H1 (cell line): ENCODE measurements around the gene CHI3L2. TPM values are rescaled to one million over a fixed set of nuclear protein-coding genes. Genes with fewer than 3 reads are reported as not detected.

ENCODE experiments used
- CTCF ChIA-PET: fragments of 300-600 bp; sonication (Branson Sonifier 250); formaldehyde crosslinking; loops from one replicate; lab custom pipeline; 2021; ENCODE audit not compliant: partially characterized antibody; lab: Charles Lee
- POLR2A ChIA-PET: fragments of 300-600 bp; sonication (Branson Sonifier 250); formaldehyde crosslinking; loops from one replicate; lab custom pipeline; 2021; ENCODE audit warnings: inconsistent platforms; ENCODE audit not compliant: partially characterized antibody; lab: Charles Lee
- DNase-seq, 2 experiments: peaks; one replicate each; pipeline versions ENCODE4 v3.0.0 to v3.0.0-alpha.2; 2010 to 2022; ENCODE audit warnings: low spot score in 2 of 2, low read depth in 1 of 2, mixed read lengths in 1 of 2
- FAIRE-seq: peaks from 2 replicates; lab custom pipeline; 2011; peaks lifted over from hg19 to GRCh38; lab: Jason Lieb, UNC
- H2AFZ ChIP-seq: 2 replicates; pipeline ENCODE4 v1.8.1; 2012; ENCODE audit warnings: low read length, inconsistent platforms
- H2AK5ac ChIP-seq: 2 replicates; pipeline ENCODE4 v1.6.1; 2013; ENCODE audit warnings: low read depth, low read length
- H2BK120ac ChIP-seq: replicated peaks from 2 replicates; pipeline ENCODE3; 2013; ENCODE audit warnings: low read depth, low read length, inconsistent platforms
- H2BK12ac ChIP-seq: 2 replicates; pipeline ENCODE4 v1.6.1; 2013; ENCODE audit warnings: low read depth, low read length
- H2BK15ac ChIP-seq: 2 replicates; pipeline ENCODE4 v1.6.1; 2013; ENCODE audit warnings: low read length
- H2BK20ac ChIP-seq: 2 replicates; pipeline ENCODE4 v1.6.1; 2013; ENCODE audit warnings: low read length
- H2BK5ac ChIP-seq: 2 replicates; pipeline ENCODE4 v1.6.1; 2013; ENCODE audit warnings: low read depth, low read length
- H3K14ac ChIP-seq: 2 replicates; pipeline ENCODE4 v1.6.1; 2013; ENCODE audit warnings: inconsistent platforms; ENCODE audit not compliant: insufficient read length
- H3K18ac ChIP-seq: 2 replicates; pipeline ENCODE4 v1.6.1; 2013; ENCODE audit warnings: low read length; ENCODE audit errors: extremely low read depth
- H3K23ac ChIP-seq: 2 replicates; pipeline ENCODE4 v1.6.1; 2013; ENCODE audit warnings: inconsistent platforms; ENCODE audit not compliant: insufficient read length
- H3K23me2 ChIP-seq: 2 replicates; pipeline ENCODE4 v1.6.1; 2013; ENCODE audit warnings: low read depth, low read length
- H3K27ac ChIP-seq: 2 replicates; pipeline ENCODE4 v1.6.1; 2011; ENCODE audit warnings: low read depth, low read length, inconsistent platforms
- H3K27me3 ChIP-seq, 4 experiments: replicated peaks in 1 of 4; 1 replicate in 1 of 4; 2 replicates in 3 of 4; pipeline versions ENCODE4 v1.6.1 to v1.8.1; 2011 to 2013; ENCODE audit warnings: low read length in 3 of 4, mild to moderate bottlenecking in 3 of 4, inconsistent platforms in 2 of 4, mixed read lengths in 2 of 4, moderate library complexity in 1 of 4; ENCODE audit not compliant: control insufficient read depth in 3 of 4, insufficient read depth in 3 of 4; ENCODE audit errors: extremely low read depth in 1 of 4
- H3K36me3 ChIP-seq, 4 experiments: 2 replicates each; pipeline versions ENCODE4 v1.6.1 to v1.8.1; 2011 to 2013; ENCODE audit warnings: mild to moderate bottlenecking in 4 of 4, low read length in 3 of 4, moderate library complexity in 2 of 4, control low read depth in 1 of 4, inconsistent platforms in 1 of 4; ENCODE audit not compliant: insufficient read depth in 4 of 4, control insufficient read depth in 2 of 4
- H3K4ac ChIP-seq: replicated peaks from 2 replicates; pipeline ENCODE3; 2013; ENCODE audit warnings: low read length, low read depth, mixed read lengths, inconsistent platforms; ENCODE audit not compliant: insufficient read length
- H3K4me1 ChIP-seq, 4 experiments: replicated peaks in 1 of 4; 1 replicate in 1 of 4; 2 replicates in 3 of 4; pipeline versions ENCODE4 v1.6.1 to v1.8.1; 2011 to 2013; ENCODE audit warnings: low read length in 3 of 4, inconsistent platforms in 2 of 4, mixed read lengths in 1 of 4; ENCODE audit not compliant: insufficient read depth in 4 of 4, control insufficient read depth in 3 of 4
- H3K4me2 ChIP-seq, 2 experiments: 2 replicates each; pipeline versions ENCODE4 v1.6.1 to v1.8.1; 2011 to 2013; ENCODE audit warnings: low read depth in 2 of 2, low read length in 2 of 2, control low read depth in 1 of 2, inconsistent platforms in 1 of 2, mild to moderate bottlenecking in 1 of 2; ENCODE audit not compliant: insufficient read depth in 1 of 2
- H3K4me3 ChIP-seq, 4 experiments: fragments of 200-600, 300-600 bp in 1 of 4; sonication (generic), shearing (Covaris generic), sonication (Bioruptor Twin) in 1 of 4; 2 replicates each; pipeline versions ENCODE4 v1.5.1 to v1.8.1; 2011 to 2016; ENCODE audit warnings: low read length in 4 of 4, low read depth in 3 of 4, control low read depth in 2 of 4, inconsistent platforms in 2 of 4, mild to moderate bottlenecking in 2 of 4, mixed read lengths in 1 of 4, moderate library complexity in 1 of 4; ENCODE audit not compliant: insufficient read depth in 2 of 4; ENCODE audit errors: extremely low read depth in 1 of 4
- H3K56ac ChIP-seq: replicated peaks from 2 replicates; pipeline ENCODE3; 2013; ENCODE audit warnings: low read depth, mild to moderate bottlenecking, mixed read lengths, low read length, inconsistent platforms; ENCODE audit not compliant: insufficient read length
- H3K79me1 ChIP-seq: 2 replicates; pipeline ENCODE4 v1.6.1; 2013; ENCODE audit warnings: low read depth, low read length, control low read depth
- H3K79me2 ChIP-seq, 2 experiments: 2 replicates each; pipeline versions ENCODE4 v1.6.1 to v1.8.1; 2012 to 2013; ENCODE audit warnings: low read length in 2 of 2, mild to moderate bottlenecking in 2 of 2, inconsistent platforms in 1 of 2; ENCODE audit not compliant: insufficient read depth in 2 of 2, control insufficient read depth in 1 of 2
- H3K9ac ChIP-seq, 4 experiments: replicated peaks in 1 of 4; 1 replicate in 1 of 4; 2 replicates in 3 of 4; pipeline versions ENCODE4 v1.6.1 to v1.8.1; 2011 to 2013; ENCODE audit warnings: low read depth in 3 of 4, low read length in 3 of 4, control low read depth in 2 of 4, mild to moderate bottlenecking in 2 of 4, moderate library complexity in 2 of 4, inconsistent platforms in 1 of 4; ENCODE audit errors: extremely low read depth in 1 of 4
- H3K9me3 ChIP-seq, 2 experiments: 2 replicates each; pipeline versions ENCODE4 v1.6.1 to v1.8.1; 2012 to 2013; ENCODE audit warnings: mild to moderate bottlenecking in 2 of 2, moderate library complexity in 2 of 2, control low read depth in 1 of 2, inconsistent platforms in 1 of 2, low read depth in 1 of 2, low read length in 1 of 2, mixed read lengths in 1 of 2; ENCODE audit not compliant: insufficient read depth in 2 of 2
- H4K20me1 ChIP-seq, 2 experiments: replicated peaks in 1 of 2; 2 replicates each; pipeline versions ENCODE3 to v1.8.1; 2011 to 2013; ENCODE audit warnings: inconsistent platforms in 2 of 2, low read length in 2 of 2, mild to moderate bottlenecking in 1 of 2; ENCODE audit not compliant: insufficient read depth in 2 of 2, control insufficient read depth in 1 of 2
- H4K5ac ChIP-seq: 2 replicates; pipeline ENCODE4 v1.6.1; 2013; ENCODE audit warnings: low read length, low read depth, mixed read lengths, inconsistent platforms; ENCODE audit not compliant: insufficient read length
- H4K8ac ChIP-seq: 2 replicates; pipeline ENCODE4 v1.8.0; 2013; ENCODE audit warnings: mild to moderate bottlenecking, moderate library complexity, low read length, inconsistent platforms; ENCODE audit not compliant: insufficient read depth; ENCODE audit errors: extremely low read depth
- H4K91ac ChIP-seq: replicated peaks from 2 replicates; pipeline ENCODE3; 2013; ENCODE audit warnings: low read length, mixed read lengths, inconsistent platforms; ENCODE audit not compliant: insufficient read length
- CHD1 ChIP-seq: IDR thresholded peaks from 2 replicates; pipeline ENCODE4 v1.6.1; 2012; ENCODE audit warnings: low read depth, low read length, improper control_type of control experiment
- SP1 ChIP-seq: IDR thresholded peaks from 2 replicates; pipeline ENCODE4 v1.6.1; 2011; ENCODE audit warnings: low read depth, low read length
- polyA plus RNA-seq, 7 experiments: library from polyadenylated mRNA; depleted of rRNA in 3 of 7; stranded (reverse) in 5 of 7; unstranded in 2 of 7; fragments of >200 nt in 5 of 7; fragments of 200-250 nt in 2 of 7; gene quantifications; 1 replicate in 5 of 7; 2 replicates in 1 of 7; 4 replicates in 1 of 7; pipeline versions ENCODE4 v1.2.1 to v1.2.3, GENCODE V29; 2011 to 2013; ENCODE audit warnings: missing spikeins in 2 of 7, mixed read lengths in 2 of 7
- total RNA-seq: library from RNA; stranded (reverse); fragmentation: NEBNext Ultra II Directional; extraction: Animal tissue kit (Norgen Biotek cat#: 25700); gene quantifications from 2 replicates; pipeline ENCODE4 v1.2.1, GENCODE V29; 2021

CHI3L2 gene
- total and polyA plus RNA-seq, 2 of the 8 experiments (the other 6 are each of a cell fraction or from before 2014, with no cell fraction given): not detected

GRCh38 chr1:111179968-111180533 lies 47.5 kb upstream of the CHI3L2 start:
- Histone ChIP-seq H3K14ac (no peak overlapping the region), H2AK5ac (no peak overlapping the region), H4K91ac (no peak overlapping the region), H2BK12ac (no peak overlapping the region), H3K36me3 (peaks cover 0 to 21% (median 11%) of the 10 kb centered on the region in 4 experiments; a peak in 6 of 8 replicates), H4K20me1 (no peaks in the 10 kb centered on the region), H2BK20ac (no peak overlapping the region), H4K8ac (no peak overlapping the region), H3K9me3 (no peaks in the 10 kb centered on the region), H3K23me2 (no peaks in the 10 kb centered on the region), H3K4ac (no peak overlapping the region), H3K4me1 (no peaks in the 10 kb centered on the region), H3K4me2 (no peak overlapping the region), H3K23ac (no peak overlapping the region), H2BK15ac (no peak overlapping the region), H2BK5ac (no peak overlapping the region), H4K5ac (no peak overlapping the region), H3K27me3 (no peaks in the 10 kb centered on the region), H3K9ac (no peak overlapping the region), H2AFZ (no peak overlapping the region), H3K4me3 (no peak overlapping the region), H3K79me2 (no peaks in the 10 kb centered on the region), H2BK120ac (no peak overlapping the region), H3K56ac (no peak overlapping the region), H3K27ac (no peak overlapping the region), H3K79me1 (no peaks in the 10 kb centered on the region), H3K18ac (no peak overlapping the region)
- FAIRE-seq: no peak
- ChIA-PET CTCF (interaction anchor here (0.6 kb wide), 1 partner anchor 10 kb away, joined by 4 read pairs; no protein-coding TSS in a partner anchor), POLR2A (interaction anchor here (1.7 kb wide), 1 partner anchor 8 kb away, joined by 5 read pairs; no protein-coding TSS in a partner anchor)
- DNase-seq: no peak
- TF ChIP-seq SP1 (no peak), CHD1 (no peak)
